ENCODE data around the gene ELF1.

The ELF1 gene

DNA sequence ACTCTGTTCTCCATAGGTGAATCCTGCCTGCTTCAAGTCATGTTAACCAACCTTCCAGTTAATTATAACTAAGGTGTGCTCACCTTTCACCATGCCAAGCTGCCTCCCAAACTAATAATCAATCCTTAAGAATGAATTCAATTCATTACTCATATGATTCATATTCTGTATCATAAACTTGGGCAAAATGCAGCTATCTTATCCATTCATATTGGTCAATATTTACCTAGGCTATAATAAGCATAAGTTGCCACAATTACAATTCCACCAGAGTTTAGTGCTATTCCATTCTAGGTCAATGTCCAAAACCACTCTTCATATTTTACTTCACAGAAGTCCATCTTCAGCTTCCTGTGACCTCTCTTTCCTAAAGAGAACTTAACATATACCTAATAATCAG, 13.4 kb downstream of the ELF1 start:
- Histone ChIP-seq H2BK5ac (ENCODE audit: low read depth, low read length, poor library complexity) (no peak overlapping the region), H3K27ac (ENCODE audit: low read depth, low read length) (no peak overlapping the region), H3K4ac (ENCODE audit: low read depth, low read length) (no peak overlapping the region), H3K27me3 (ENCODE audit: insufficient read depth, low read length) (no peaks in the 10 kb centered on the region), H3K4me1 (ENCODE audit: control insufficient read depth in 1 of 2, insufficient read depth in 2 of 2, low read length in 2 of 2) (no peaks in the 10 kb centered on the region), H2BK120ac (ENCODE audit: insufficient read depth, low read length, poor library complexity) (no peak overlapping the region), H3K36me3 (ENCODE audit: control insufficient read depth in 1 of 2, insufficient read depth in 2 of 2, low read length in 2 of 2) (no peaks in the 10 kb centered on the region), H4K8ac (ENCODE audit: low read depth, low read length) (no peak overlapping the region), H2BK12ac (ENCODE audit: low read length) (no peak overlapping the region), H3K18ac (ENCODE audit: low read length) (no peak overlapping the region), H4K12ac (ENCODE audit: low read depth, low read length) (no peak overlapping the region), H4K91ac (ENCODE audit: low read depth, low read length) (no peak overlapping the region), H3K23ac (ENCODE audit: low read length) (no peak overlapping the region), H3K79me1 (ENCODE audit: low read length) (no peaks in the 10 kb centered on the region), H3K4me3 (ENCODE audit: low read depth, low read length) (no peak overlapping the region), H3K14ac (ENCODE audit: low read length) (no peak overlapping the region), H3K9me3 (ENCODE audit: insufficient read depth, low read depth, low read length) (no peaks in the 10 kb centered on the region), H2AK5ac (ENCODE audit: low read length) (no peak overlapping the region), H3K4me2 (ENCODE audit: low read length) (no peak overlapping the region), H2AFZ (ENCODE audit: insufficient read depth, low read length, poor library complexity) (no peak overlapping the region), H3K79me2 (ENCODE audit: control insufficient read depth, insufficient read depth, low read length, poor library complexity) (no peaks in the 10 kb centered on the region), H3K9ac (ENCODE audit: low read length) (no peak overlapping the region)
- no peak for DNase-seq

DNA sequence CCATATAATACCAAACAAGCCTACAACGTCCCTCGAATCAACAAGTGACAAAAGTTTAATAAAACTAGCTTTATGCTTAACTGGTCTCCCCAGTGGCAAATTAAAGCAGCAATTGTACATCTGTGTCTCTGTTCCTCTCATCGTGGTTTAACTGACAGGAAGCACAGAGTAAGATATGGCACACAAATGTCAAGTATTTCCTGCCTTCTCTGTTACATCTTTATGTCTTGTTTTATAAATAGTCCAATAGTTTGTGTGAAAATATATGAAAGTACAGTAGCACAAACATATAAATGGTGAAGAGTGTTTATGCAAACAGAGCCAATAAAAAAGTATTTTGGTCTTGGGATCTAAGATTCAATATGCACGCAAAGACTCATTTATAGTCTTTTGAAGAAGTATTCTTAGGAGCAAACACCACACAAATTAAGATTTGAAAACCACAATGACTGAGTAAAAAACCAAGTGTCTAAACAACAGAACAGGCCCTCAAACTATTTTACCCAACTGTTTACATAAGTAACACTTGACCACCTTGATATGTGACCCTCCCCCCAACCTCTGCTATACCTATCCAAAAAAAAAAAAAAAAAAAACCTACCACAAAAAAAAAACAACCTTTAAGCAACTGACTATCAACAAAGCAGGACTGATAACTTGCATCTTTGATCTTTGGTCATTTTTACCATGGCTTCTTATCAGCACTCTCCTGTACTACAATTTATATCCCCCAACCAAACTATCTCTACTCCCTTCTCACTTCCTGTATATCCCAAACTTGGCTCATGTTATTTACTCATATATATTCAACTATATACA, 14.0 kb downstream of the ELF1 start:
- no peak overlapping the region for H2BK12ac ChIP-seq (ENCODE audit: low read length)
- no CpG with 5 or more reads among the region's 4 CpGs for WGBS (ENCODE audit: extremely low coverage, insufficient coverage, insufficient read length)
- no peaks in the 10 kb centered on the region for H3K9me3 ChIP-seq (ENCODE audit: insufficient read depth, low read depth, low read length)
- H3K9ac ChIP-seq (ENCODE audit: low read length) = no peak overlapping the region
- H4K91ac ChIP-seq (ENCODE audit: low read depth, low read length) = no peak overlapping the region
- no peak overlapping the region for H3K23ac ChIP-seq (ENCODE audit: low read length)
- H3K27me3 ChIP-seq (ENCODE audit: insufficient read depth, low read length) = no peaks in the 10 kb centered on the region
- no peak overlapping the region for H2AK5ac ChIP-seq (ENCODE audit: low read length)
- no peak for DNase-seq
- no peaks in the 10 kb centered on the region for H3K36me3 ChIP-seq (ENCODE audit: control insufficient read depth in 1 of 2, insufficient read depth in 2 of 2, low read length in 2 of 2)
- no peak overlapping the region for H2AFZ ChIP-seq (ENCODE audit: insufficient read depth, low read length, poor library complexity)
- no peak overlapping the region for H2BK120ac ChIP-seq (ENCODE audit: insufficient read depth, low read length, poor library complexity)
- H3K4me3 ChIP-seq (ENCODE audit: low read depth, low read length) = no peak overlapping the region
- H3K4me2 ChIP-seq (ENCODE audit: low read length) = no peak overlapping the region
- no peak overlapping the region for H3K18ac ChIP-seq (ENCODE audit: low read length)
- H2BK5ac ChIP-seq (ENCODE audit: low read depth, low read length, poor library complexity) = no peak overlapping the region
- H3K79me2 ChIP-seq (ENCODE audit: control insufficient read depth, insufficient read depth, low read length, poor library complexity) = no peaks in the 10 kb centered on the region
- H3K27ac ChIP-seq (ENCODE audit: low read depth, low read length) = no peak overlapping the region
- H3K79me1 ChIP-seq (ENCODE audit: low read length) = no peaks in the 10 kb centered on the region
- H3K14ac ChIP-seq (ENCODE audit: low read length) = no peak overlapping the region
- H4K8ac ChIP-seq (ENCODE audit: low read depth, low read length) = no peak overlapping the region
- no peaks in the 10 kb centered on the region for H3K4me1 ChIP-seq (ENCODE audit: control insufficient read depth in 1 of 2, insufficient read depth in 2 of 2, low read length in 2 of 2)
- H3K4ac ChIP-seq (ENCODE audit: low read depth, low read length) = no peak overlapping the region
- no peak overlapping the region for H4K12ac ChIP-seq (ENCODE audit: low read depth, low read length)

DNA sequence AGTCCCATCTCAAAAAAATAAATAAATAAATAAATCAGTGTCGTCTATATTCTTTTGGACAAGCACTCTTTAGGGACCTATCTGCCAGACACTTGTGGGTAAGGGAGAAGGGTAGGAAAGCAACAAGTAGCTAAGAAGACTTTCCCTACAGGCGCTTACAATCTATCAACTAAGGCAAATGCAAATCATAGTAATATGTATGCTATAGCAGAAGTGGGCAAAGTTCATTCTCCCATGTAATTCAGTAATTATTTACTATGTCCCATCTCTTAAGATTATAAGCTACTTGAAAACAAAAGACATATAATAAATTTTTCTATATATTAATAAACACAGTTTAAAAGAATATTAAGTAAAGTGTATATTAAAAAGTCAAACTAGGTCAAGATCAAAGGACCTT, 16.5 kb downstream of the ELF1 start:
- no peak overlapping the region for H3K9ac ChIP-seq (ENCODE audit: low read length)
- H3K4me3 ChIP-seq (ENCODE audit: low read depth, low read length) = no peak overlapping the region
- no peak overlapping the region for H2AK5ac ChIP-seq (ENCODE audit: low read length)
- WGBS (ENCODE audit: extremely low coverage, insufficient coverage, insufficient read length) = no CpG with 5 or more reads among the region's 2 CpGs
- no peak overlapping the region for H3K4me2 ChIP-seq (ENCODE audit: low read length)
- H2AFZ ChIP-seq (ENCODE audit: insufficient read depth, low read length, poor library complexity) = no peak overlapping the region
- H2BK120ac ChIP-seq (ENCODE audit: insufficient read depth, low read length, poor library complexity) = no peak overlapping the region
- H4K8ac ChIP-seq (ENCODE audit: low read depth, low read length) = no peak overlapping the region
- no peak overlapping the region for H4K91ac ChIP-seq (ENCODE audit: low read depth, low read length)
- no peak overlapping the region for H2BK12ac ChIP-seq (ENCODE audit: low read length)
- H3K27me3 ChIP-seq (ENCODE audit: insufficient read depth, low read length) = no peaks in the 10 kb centered on the region
- H3K36me3 ChIP-seq (ENCODE audit: control insufficient read depth in 1 of 2, insufficient read depth in 2 of 2, low read length in 2 of 2) = peaks cover 0 to 3% of the 10 kb centered on the region in 2 experiments
- peaks cover 3% of the 10 kb centered on the region for H3K79me1 ChIP-seq (ENCODE audit: low read length)
- no peak for DNase-seq
- H3K4me1 ChIP-seq (ENCODE audit: control insufficient read depth in 1 of 2, insufficient read depth in 2 of 2, low read length in 2 of 2) = peaks cover 0 to 2% of the 10 kb centered on the region in 2 experiments
- no peaks in the 10 kb centered on the region for H3K79me2 ChIP-seq (ENCODE audit: control insufficient read depth, insufficient read depth, low read length, poor library complexity)
- H3K14ac ChIP-seq (ENCODE audit: low read length) = no peak overlapping the region
- no peak overlapping the region for H3K4ac ChIP-seq (ENCODE audit: low read depth, low read length)
- H3K9me3 ChIP-seq (ENCODE audit: insufficient read depth, low read depth, low read length) = no peaks in the 10 kb centered on the region
- H2BK5ac ChIP-seq (ENCODE audit: low read depth, low read length, poor library complexity) = no peak overlapping the region
- H3K27ac ChIP-seq (ENCODE audit: low read depth, low read length) = no peak overlapping the region
- H4K12ac ChIP-seq (ENCODE audit: low read depth, low read length) = no peak overlapping the region
- H3K18ac ChIP-seq (ENCODE audit: low read length) = no peak overlapping the region
- no peak overlapping the region for H3K23ac ChIP-seq (ENCODE audit: low read length)

DNA sequence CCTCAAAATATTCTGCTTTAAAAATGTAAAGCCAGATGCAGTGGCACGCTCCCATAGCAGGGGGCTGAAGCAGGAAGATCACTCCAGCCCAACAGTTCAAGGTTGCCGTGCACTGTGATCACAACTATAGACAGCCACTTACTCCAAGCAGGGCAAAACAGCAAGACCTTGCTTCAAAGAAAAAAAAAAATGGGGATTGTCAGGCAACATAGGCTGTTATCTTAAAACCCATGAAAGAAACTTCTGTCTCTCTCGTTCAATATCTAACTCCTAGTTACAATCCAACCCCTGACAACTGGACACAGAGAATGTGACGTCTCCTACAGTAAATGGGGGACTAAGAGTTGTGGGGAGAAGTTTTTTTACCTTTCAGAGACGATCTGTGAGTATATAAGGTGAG, 17.4 kb downstream of the ELF1 start:
- Histone ChIP-seq H2AFZ (ENCODE audit: insufficient read depth, low read length, poor library complexity) (no peak overlapping the region), H3K14ac (ENCODE audit: low read length) (no peak overlapping the region), H2AK5ac (ENCODE audit: low read length) (no peak overlapping the region), H2BK5ac (ENCODE audit: low read depth, low read length, poor library complexity) (no peak overlapping the region), H4K91ac (ENCODE audit: low read depth, low read length) (no peak overlapping the region), H3K4me1 (ENCODE audit: control insufficient read depth in 1 of 2, insufficient read depth in 2 of 2, low read length in 2 of 2) (peaks cover 0 to 2% of the 10 kb centered on the region in 2 experiments), H3K9me3 (ENCODE audit: insufficient read depth, low read depth, low read length) (no peaks in the 10 kb centered on the region), H3K36me3 (ENCODE audit: control insufficient read depth in 1 of 2, insufficient read depth in 2 of 2, low read length in 2 of 2) (peaks cover 0 to 4% of the 10 kb centered on the region in 2 experiments), H2BK120ac (ENCODE audit: insufficient read depth, low read length, poor library complexity) (no peak overlapping the region), H4K8ac (ENCODE audit: low read depth, low read length) (no peak overlapping the region), H4K12ac (ENCODE audit: low read depth, low read length) (no peak overlapping the region), H3K9ac (ENCODE audit: low read length) (no peak overlapping the region), H3K18ac (ENCODE audit: low read length) (no peak overlapping the region), H3K27ac (ENCODE audit: low read depth, low read length) (no peak overlapping the region), H2BK12ac (ENCODE audit: low read length) (no peak overlapping the region), H3K4me2 (ENCODE audit: low read length) (no peak overlapping the region), H3K79me2 (ENCODE audit: control insufficient read depth, insufficient read depth, low read length, poor library complexity) (no peaks in the 10 kb centered on the region), H3K4ac (ENCODE audit: low read depth, low read length) (no peak overlapping the region), H3K27me3 (ENCODE audit: insufficient read depth, low read length) (no peaks in the 10 kb centered on the region), H3K4me3 (ENCODE audit: low read depth, low read length) (no peak overlapping the region), H3K79me1 (ENCODE audit: low read length) (peaks cover 3% of the 10 kb centered on the region), H3K23ac (ENCODE audit: low read length) (no peak overlapping the region)
- WGBS (ENCODE audit: extremely low coverage, insufficient coverage, insufficient read length) = no CpG with 5 or more reads among the region's 5 CpGs
- DNase-seq = no peak

Measured in trophoblast cell (in vitro differentiated cells and primary cell).